Liver (tissue), 9 donors: ENCODE data around the gene IFT52. TPM values are rescaled to one million over a fixed set of nuclear protein-coding genes. Genes with fewer than 3 reads are reported as not detected.

Experiments used
- DNase-seq: peaks from one replicate; pipeline ENCODE4 v3.0.0-alpha.2; 2017; ENCODE audit warnings: low spot score
- H3K27ac ChIP-seq, 2 donors: one replicate each; pipeline ENCODE4 v1.7.0; 2013; ENCODE audit warnings: inconsistent platforms in 2 of 2, low read length in 2 of 2, control low read depth in 1 of 2, low read depth in 1 of 2, mild to moderate bottlenecking in 1 of 2
- H3K27me3 ChIP-seq, 4 donors: one replicate each; pipeline versions ENCODE4 v1.6.1 to v1.7.0; 2013; ENCODE audit warnings: low read length in 3 of 4, inconsistent platforms in 1 of 4, mild to moderate bottlenecking in 1 of 4, moderate library complexity in 1 of 4; ENCODE audit not compliant: control insufficient read depth in 4 of 4, insufficient read depth in 4 of 4
- H3K36me3 ChIP-seq, 4 donors: one replicate each; pipeline versions ENCODE4 v1.6.1 to v1.7.0; 2013; ENCODE audit warnings: low read length in 3 of 4, mild to moderate bottlenecking in 3 of 4, low read depth in 1 of 4, moderate library complexity in 1 of 4; ENCODE audit not compliant: control insufficient read depth in 4 of 4, insufficient read depth in 3 of 4
- H3K4me1 ChIP-seq, 4 donors: one replicate each; pipeline versions ENCODE4 v1.6.1 to v1.7.0; 2013; ENCODE audit warnings: low read length in 3 of 4, mild to moderate bottlenecking in 3 of 4, moderate library complexity in 1 of 4; ENCODE audit not compliant: control insufficient read depth in 4 of 4, insufficient read depth in 4 of 4
- H3K4me3 ChIP-seq, 3 donors: one replicate each; pipeline versions ENCODE4 v1.6.1 to v1.7.0; 2013; ENCODE audit warnings: low read length in 3 of 3, control low read depth in 1 of 3, low read depth in 1 of 3, mild to moderate bottlenecking in 1 of 3
- H3K9ac ChIP-seq, 2 donors: one replicate each; pipeline ENCODE4 v1.7.0; 2013; ENCODE audit warnings: low read length in 2 of 2, mild to moderate bottlenecking in 2 of 2, moderate library complexity in 2 of 2, control low read depth in 1 of 2, low read depth in 1 of 2
- H3K9me3 ChIP-seq, 4 donors: one replicate each; pipeline versions ENCODE4 v1.6.1 to v1.7.0; 2013; ENCODE audit warnings: low read length in 3 of 4; ENCODE audit not compliant: control insufficient read depth in 4 of 4
- CTCF ChIP-seq: fragments of 150-350 bp; IDR thresholded peaks from 2 replicates; pipeline ENCODE4 v1.5.1; 2017; ENCODE audit warnings: improper control_type of control experiment, low read depth, low read length; ENCODE audit not compliant: missing input control
- EGR1 ChIP-seq, 2 donors: IDR thresholded peaks; 2 replicates each; pipeline ENCODE4 v1.6.1; 2016 to 2018; ENCODE audit warnings: antibody characterized with exemption in 2 of 2, low read depth in 2 of 2
- FOXA1 ChIP-seq: IDR thresholded peaks from 2 replicates; pipeline ENCODE4 v1.6.1; 2016; ENCODE audit warnings: antibody characterized with exemption
- GABPA ChIP-seq, 2 donors: IDR thresholded peaks in 1 of 2; conservative IDR thresholded peaks in 1 of 2; 2 replicates each; pipeline ENCODE4 v1.6.1; 2016; ENCODE audit warnings: antibody characterized with exemption in 2 of 2, mild to moderate bottlenecking in 1 of 2, moderate library complexity in 1 of 2
- HNF4A ChIP-seq, 2 donors: conservative IDR thresholded peaks; 2 replicates each; pipeline ENCODE4 v1.6.1; 2016; ENCODE audit warnings: antibody characterized with exemption in 2 of 2, mild to moderate bottlenecking in 2 of 2
- HNF4G ChIP-seq: IDR thresholded peaks from 2 replicates; pipeline ENCODE4 v1.6.1; 2016; ENCODE audit warnings: antibody characterized with exemption
- JUND ChIP-seq, 2 donors: IDR thresholded peaks; 2 replicates each; pipeline ENCODE4 v1.6.1; 2016; ENCODE audit warnings: antibody characterized with exemption in 2 of 2
- MAX ChIP-seq: IDR thresholded peaks from 2 replicates; pipeline ENCODE4 v1.6.1; 2016; ENCODE audit warnings: antibody characterized with exemption
- RAD21 ChIP-seq, 2 donors: IDR thresholded peaks; 2 replicates each; pipeline ENCODE4 v1.6.1; 2016; ENCODE audit warnings: antibody characterized with exemption in 2 of 2, mild to moderate bottlenecking in 2 of 2
- RXRA ChIP-seq, 2 donors: IDR thresholded peaks; 2 replicates each; pipeline ENCODE4 v1.6.1; 2017 to 2018; ENCODE audit warnings: antibody characterized with exemption in 2 of 2, mild to moderate bottlenecking in 1 of 2
- SP1 ChIP-seq: IDR thresholded peaks from 2 replicates; pipeline ENCODE4 v1.6.1; 2018; ENCODE audit warnings: antibody characterized with exemption, mild to moderate bottlenecking
- TAF1 ChIP-seq: conservative IDR thresholded peaks from 2 replicates; pipeline ENCODE4 v1.6.1; 2016; ENCODE audit warnings: antibody characterized with exemption, mild to moderate bottlenecking
- YY1 ChIP-seq: IDR thresholded peaks from 2 replicates; pipeline ENCODE4 v1.6.1; 2016; ENCODE audit warnings: antibody characterized with exemption, mild to moderate bottlenecking
- ZBTB33 ChIP-seq: IDR thresholded peaks from 2 replicates; pipeline ENCODE4 v1.6.1; 2016; ENCODE audit warnings: antibody characterized with exemption
- WGBS: extraction: QIAGEN DNeasy Blood & Tissue Kit; methylation state at CpG from one replicate; pipeline ENCODE4 v1.1.7; 2013; 5-methylcytosine and 5-hydroxymethylcytosine counted together
- polyA plus RNA-seq, 2 donors: library from polyadenylated mRNA; stranded (reverse) in 1 of 2; unstranded in 1 of 2; fragments of 200-250 nt in 1 of 2; fragments of >200 nt in 1 of 2; fragmentation: Nextera tagmentation in 1 of 2; extraction: Ambion mirVana in 1 of 2; gene quantifications; one replicate each; pipeline versions ENCODE4 v1.2.1 to v1.2.3, GENCODE V29; 2013 to 2015
- total RNA-seq, 2 donors: library from RNA; depleted of rRNA; stranded (reverse); fragments of >200 nt; gene quantifications; one replicate each; pipeline ENCODE4 v1.2.3, GENCODE V29; 2014
- TF ChIP-seq, protein P1 (sequence below): IDR thresholded peaks from 2 replicates; pipeline ENCODE4 v1.6.1; 2016; ENCODE audit warnings: antibody characterized with exemption, mild to moderate bottlenecking
- donor health status: healthy.
- donor health status: healthy.
- donor health status: healthy.
- donor health status: healthy.
- donor health status: healthy.

Gene IFT52
- total and polyA plus RNA-seq, 4 donors, result 3.3 to 24.3 (median 4.8) TPM

DNA sequence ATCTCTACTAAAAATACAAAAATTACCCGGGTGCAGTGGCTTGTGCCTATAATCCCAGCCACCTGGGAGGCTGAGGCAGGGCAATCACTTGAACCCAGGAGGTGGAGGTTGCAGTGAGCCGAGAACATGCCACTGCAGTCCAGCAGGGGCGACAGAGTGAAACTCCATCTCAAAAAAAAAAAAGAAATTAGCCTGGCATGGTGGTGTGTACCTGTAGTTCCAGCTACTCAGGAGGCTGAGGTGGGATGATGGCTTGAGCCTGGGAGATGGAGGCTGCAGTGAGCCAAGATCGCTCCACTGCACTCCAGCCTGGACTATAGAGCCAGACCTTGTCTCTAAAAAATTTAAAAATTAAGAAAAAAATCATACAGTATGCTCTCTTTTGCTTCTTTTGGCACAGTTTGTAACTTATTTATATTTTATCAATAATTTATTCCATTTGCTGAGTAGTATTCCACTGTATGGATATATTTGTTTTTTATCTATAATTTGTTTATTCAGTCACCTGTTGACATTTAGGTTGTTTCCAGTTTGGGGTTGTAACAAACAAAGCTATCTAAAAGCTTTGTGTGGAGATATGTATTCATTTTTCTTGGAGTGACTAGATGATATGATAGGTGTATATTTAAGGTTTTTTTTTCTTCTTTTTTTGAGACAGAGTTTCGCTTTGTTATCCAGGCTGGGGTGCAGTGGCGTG is 68.1 kb downstream of the IFT52 start:
- 90% methylated on average over 6 of the region's 6 CpGs for WGBS
- H3K27me3 ChIP-seq, result no peaks in the 10 kb centered on the region
- DNase-seq, result no peak
- no peak for TF ChIP-seq MAX
- TF ChIP-seq, protein P1, sequence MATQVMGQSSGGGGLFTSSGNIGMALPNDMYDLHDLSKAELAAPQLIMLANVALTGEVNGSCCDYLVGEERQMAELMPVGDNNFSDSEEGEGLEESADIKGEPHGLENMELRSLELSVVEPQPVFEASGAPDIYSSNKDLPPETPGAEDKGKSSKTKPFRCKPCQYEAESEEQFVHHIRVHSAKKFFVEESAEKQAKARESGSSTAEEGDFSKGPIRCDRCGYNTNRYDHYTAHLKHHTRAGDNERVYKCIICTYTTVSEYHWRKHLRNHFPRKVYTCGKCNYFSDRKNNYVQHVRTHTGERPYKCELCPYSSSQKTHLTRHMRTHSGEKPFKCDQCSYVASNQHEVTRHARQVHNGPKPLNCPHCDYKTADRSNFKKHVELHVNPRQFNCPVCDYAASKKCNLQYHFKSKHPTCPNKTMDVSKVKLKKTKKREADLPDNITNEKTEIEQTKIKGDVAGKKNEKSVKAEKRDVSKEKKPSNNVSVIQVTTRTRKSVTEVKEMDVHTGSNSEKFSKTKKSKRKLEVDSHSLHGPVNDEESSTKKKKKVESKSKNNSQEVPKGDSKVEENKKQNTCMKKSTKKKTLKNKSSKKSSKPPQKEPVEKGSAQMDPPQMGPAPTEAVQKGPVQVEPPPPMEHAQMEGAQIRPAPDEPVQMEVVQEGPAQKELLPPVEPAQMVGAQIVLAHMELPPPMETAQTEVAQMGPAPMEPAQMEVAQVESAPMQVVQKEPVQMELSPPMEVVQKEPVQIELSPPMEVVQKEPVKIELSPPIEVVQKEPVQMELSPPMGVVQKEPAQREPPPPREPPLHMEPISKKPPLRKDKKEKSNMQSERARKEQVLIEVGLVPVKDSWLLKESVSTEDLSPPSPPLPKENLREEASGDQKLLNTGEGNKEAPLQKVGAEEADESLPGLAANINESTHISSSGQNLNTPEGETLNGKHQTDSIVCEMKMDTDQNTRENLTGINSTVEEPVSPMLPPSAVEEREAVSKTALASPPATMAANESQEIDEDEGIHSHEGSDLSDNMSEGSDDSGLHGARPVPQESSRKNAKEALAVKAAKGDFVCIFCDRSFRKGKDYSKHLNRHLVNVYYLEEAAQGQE, result no peak
- H3K9ac ChIP-seq, result no peak overlapping the region
- no peak overlapping the region for H3K27ac ChIP-seq
- peaks cover 0 to 15% (median 7%) of the 10 kb centered on the region in 4 donors for H3K4me1 ChIP-seq
- H3K36me3 ChIP-seq, result no peaks in the 10 kb centered on the region
- H3K9me3 ChIP-seq, result no peaks in the 10 kb centered on the region
- H3K4me3 ChIP-seq, result no peak overlapping the region

GRCh38 chr20:43662943-43663655 is 72.4 kb downstream of the IFT52 start:
- Histone ChIP-seq H3K9ac (no peak overlapping the region), H3K27me3 (no peaks in the 10 kb centered on the region), H3K4me3 (no peak overlapping the region), H3K4me1 (peaks cover 1 to 10% (median 6%) of the 10 kb centered on the region in 4 donors), H3K9me3 (no peaks in the 10 kb centered on the region), H3K27ac (no peak overlapping the region), H3K36me3 (no peaks in the 10 kb centered on the region)
- WGBS, result 53% methylated on average over 2 of the region's 2 CpGs
- no peak for DNase-seq
- TF ChIP-seq RXRA (IDR thresholded peaks at IDR 0.05) (no peak), ZBTB33 (no peak), JUND (IDR thresholded peaks at IDR 0.05) (no peak), FOXA1 (no peak), YY1 (no peak), HNF4A (conservative IDR thresholded peaks at IDR 0.05) (no peak), RAD21 (IDR thresholded peaks at IDR 0.05) (no peak), GABPA (IDR thresholded peaks at IDR 0.05 in 1 of 2, conservative IDR thresholded peaks at IDR 0.05 in 1 of 2) (no peak), EGR1 (IDR thresholded peaks at IDR 0.05; ENCODE audit: low read depth in 2 of 2) (no peak), CTCF (no peak), TAF1 (no peak), SP1 (no peak), MAX (no peak), HNF4G (no peak)
- TF ChIP-seq, protein P1, result no peak
